GM23248 (cell line): ENCODE results near the gene PPP2R5C. TPM values are rescaled to one million over a fixed set of nuclear protein-coding genes. Genes with fewer than 3 reads are reported as not detected.
A peak's percentile ranks its signal among the peaks of the same experiment; 100 is the strongest.

Experiments
- DNase-seq: peaks from one replicate; pipeline ENCODE4 v3.0.0-alpha.2; 2015
- H2AFZ ChIP-seq: fragments of 200-600 bp; sonication (generic); 2 replicates; pipeline ENCODE4 v1.6.1; 2016; ENCODE audit warnings: antibody characterized with exemption
- H3F3A ChIP-seq: fragments of 200-600 bp; sonication (generic); 2 replicates; pipeline ENCODE4 v1.6.1; 2016; ENCODE audit warnings: mild to moderate bottlenecking, antibody characterized with exemption, mixed run types; ENCODE audit not compliant: insufficient read depth
- H3K27ac ChIP-seq: fragments of 200-600 bp; sonication (generic); 2 replicates; pipeline ENCODE4 v1.5.1; 2016; ENCODE audit warnings: mild to moderate bottlenecking
- H3K27me3 ChIP-seq: fragments of 200-600 bp; sonication (generic); replicated peaks from 2 replicates; pipeline ENCODE4 v1.6.1; 2016; ENCODE audit warnings: mild to moderate bottlenecking; ENCODE audit not compliant: insufficient read depth
- H3K36me3 ChIP-seq: fragments of 200-600 bp; sonication (generic); 2 replicates; pipeline ENCODE4 v1.6.1; 2016; ENCODE audit warnings: low read depth, mild to moderate bottlenecking
- H3K4me1 ChIP-seq: fragments of 200-600 bp; sonication (generic); 2 replicates; pipeline ENCODE4 v1.6.1; 2016; ENCODE audit warnings: mild to moderate bottlenecking; ENCODE audit not compliant: insufficient read depth
- H3K4me2 ChIP-seq: fragments of 200-600 bp; sonication (generic); one replicate; pipeline ENCODE4 v1.6.1; 2016; ENCODE audit warnings: mild to moderate bottlenecking; ENCODE audit not compliant: unreplicated experiment
- H3K4me3 ChIP-seq: fragments of 200-600 bp; sonication (generic); 2 replicates; pipeline ENCODE4 v1.5.1; 2016; ENCODE audit warnings: mild to moderate bottlenecking
- H3K79me2 ChIP-seq: fragments of 200-600 bp; sonication (generic); 2 replicates; pipeline ENCODE4 v1.6.1; 2016; ENCODE audit warnings: mild to moderate bottlenecking; ENCODE audit not compliant: insufficient read depth
- H3K9ac ChIP-seq: fragments of 200-600 bp; sonication (generic); 2 replicates; pipeline ENCODE4 v1.6.1; 2016; ENCODE audit warnings: mild to moderate bottlenecking
- H3K9me2 ChIP-seq: fragments of 200-600 bp; sonication (generic); 2 replicates; pipeline ENCODE4 v1.6.1; 2016; ENCODE audit warnings: mixed run types, mild to moderate bottlenecking, moderate library complexity; ENCODE audit not compliant: insufficient read depth
- H3K9me3 ChIP-seq: fragments of 200-600 bp; sonication (generic); one replicate; pipeline ENCODE4 v1.6.1; 2017; ENCODE audit warnings: low read depth
- H4K20me1 ChIP-seq: fragments of 200-600 bp; sonication (generic); 2 replicates; pipeline ENCODE4 v1.6.0; 2016; ENCODE audit not compliant: insufficient read depth
- EZH2 ChIP-seq: fragments of 200-600 bp; sonication (generic); IDR thresholded peaks from 2 replicates; pipeline ENCODE4 v1.6.1; 2018; ENCODE audit warnings: antibody characterized with exemption, mild to moderate bottlenecking; ENCODE audit not compliant: insufficient read depth, poor library complexity, severe bottlenecking
- EZH2phosphoT487 ChIP-seq: fragments of 200-600 bp; sonication (generic); IDR thresholded peaks from 2 replicates; pipeline ENCODE4 v1.6.1; 2018; ENCODE audit warnings: antibody characterized with exemption, moderate library complexity, mild to moderate bottlenecking, low read depth; ENCODE audit not compliant: insufficient read depth
- WGBS, 2 experiments: methylation state at CpG; one replicate each; pipeline ENCODE4 v1.1.6; 2015 to 2017; ENCODE audit warnings: low lambda C conversion rate in 2 of 2, low coverage in 1 of 2; ENCODE audit errors: missing lambda C conversion rate in 2 of 2; 5-methylcytosine and 5-hydroxymethylcytosine counted together
- in situ Hi-C: fragments of 300-500 bp; cut with MboI; formaldehyde crosslinking; loops from 2 replicates; pipeline ENCODE4 v1.15.0; 2020
- polyA plus RNA-seq: library from polyadenylated mRNA; unstranded; fragments of >200 nt; fragmentation: Nextera tagmentation; extraction: Ambion mirVana; gene quantifications from 2 replicates; pipeline ENCODE4 v1.2.1, GENCODE V29; 2016
- total RNA-seq: library from RNA; depleted of rRNA; stranded (reverse); fragments of >200 nt; shearing (Covaris generic); gene quantifications from 2 replicates; pipeline ENCODE4 v1.2.3, GENCODE V29; 2014

Gene PPP2R5C
- total and polyA plus RNA-seq, 2 experiments from 2014 or later: 76.3 to 77.9 TPM

- Histone ChIP-seq H3F3A (peaks cover 25% of the 10 kb centered on the region), H3K27ac (no peak overlapping the region), H2AFZ (no peak overlapping the region), H3K79me2 (peaks cover 66% of the 10 kb centered on the region), H3K4me2 (peak overlapping the region; percentile 98), H3K27me3 (no peaks in the 10 kb centered on the region), H3K9me3 (no peaks in the 10 kb centered on the region), H3K9ac (no peak overlapping the region), H4K20me1 (peaks cover 5% of the 10 kb centered on the region; the same call in 1 of the 2 replicates), H3K9me2 (no peaks in the 10 kb centered on the region), H3K4me1 (peaks cover 28% of the 10 kb centered on the region), H3K36me3 (no peaks in the 10 kb centered on the region), H3K4me3 (no peak overlapping the region)
- DNase-seq: no peak
- WGBS, 2 experiments: 82 to 83% methylated on average over 11 of the region's 11 CpGs
- TF ChIP-seq EZH2 (no peak), EZH2phosphoT487 (no peak)
- in situ Hi-C loops: no loop called here
Observed at GRCh38 chr14:101812071-101812470, 50.6 kb downstream of the PPP2R5C start.

GRCh38 chr14:101813171-101813759 is 51.8 kb downstream of the PPP2R5C start:
- Histone ChIP-seq H3K4me1 (peaks cover 28% of the 10 kb centered on the region), H3K27me3 (no peaks in the 10 kb centered on the region), H3F3A (peaks cover 25% of the 10 kb centered on the region), H2AFZ (no peak overlapping the region), H3K9ac (no peak overlapping the region), H3K4me3 (no peak overlapping the region), H3K9me2 (no peaks in the 10 kb centered on the region), H4K20me1 (peaks cover 5% of the 10 kb centered on the region; the same call in 1 of the 2 replicates), H3K36me3 (no peaks in the 10 kb centered on the region), H3K9me3 (no peaks in the 10 kb centered on the region), H3K4me2 (no peak overlapping the region), H3K27ac (no peak overlapping the region), H3K79me2 (peaks cover 78% of the 10 kb centered on the region)
- DNase-seq: peak; percentile 9
- WGBS, 2 experiments: 63 to 68% methylated on average over 7 of the region's 7 CpGs
- no peak for TF ChIP-seq EZH2
- TF ChIP-seq EZH2phosphoT487: no peak
- in situ Hi-C loops: no loop called here

GRCh38 chr14:101813833-101814232 is 52.3 kb downstream of the PPP2R5C start:
- Histone ChIP-seq H3K9ac (no peak overlapping the region), H3K27ac (no peak overlapping the region), H3K4me1 (peaks cover 28% of the 10 kb centered on the region), H3K4me2 (no peak overlapping the region), H3K36me3 (no peaks in the 10 kb centered on the region), H3K4me3 (no peak overlapping the region), H3F3A (peaks cover 25% of the 10 kb centered on the region), H4K20me1 (peaks cover 5% of the 10 kb centered on the region; the same call in 1 of the 2 replicates), H3K27me3 (no peaks in the 10 kb centered on the region), H3K9me3 (no peaks in the 10 kb centered on the region), H2AFZ (no peak overlapping the region), H3K79me2 (peaks cover 83% of the 10 kb centered on the region), H3K9me2 (no peaks in the 10 kb centered on the region)
- WGBS, 2 experiments: 100% methylated on average over 1 of the region's 1 CpG
- peak; percentile 13 for DNase-seq
- in situ Hi-C loops: no loop called here
- TF ChIP-seq EZH2: no peak

- Histone ChIP-seq H3K4me1 (peaks cover 22% of the 10 kb centered on the region), H3K36me3 (no peaks in the 10 kb centered on the region), H4K20me1 (peaks cover 5% of the 10 kb centered on the region; the same call in 1 of the 2 replicates), H3K9me3 (no peaks in the 10 kb centered on the region), H3K27ac (no peak overlapping the region), H3F3A (peaks cover 18% of the 10 kb centered on the region), H3K9me2 (no peaks in the 10 kb centered on the region), H3K4me3 (no peak overlapping the region), H2AFZ (no peak overlapping the region), H3K9ac (no peak overlapping the region), H3K79me2 (peaks cover 94% of the 10 kb centered on the region), H3K4me2 (no peak overlapping the region), H3K27me3 (no peaks in the 10 kb centered on the region)
- WGBS, 2 experiments: 78 to 79% methylated on average over 5 of the region's 5 CpGs
- DNase-seq: no peak
- no peak for TF ChIP-seq EZH2
- TF ChIP-seq EZH2phosphoT487: no peak
- in situ Hi-C loops: no loop called here
Observed at GRCh38 chr14:101814934-101815333, 53.4 kb downstream of the PPP2R5C start.
